Globus pallidus (tissue), 1 donor: Measurements from ENCODE around the gene NPLOC4.
A peak's percentile ranks its signal among the peaks of the same experiment; 100 is the strongest.

ENCODE experiments used
- DNase-seq: peaks from one replicate; pipeline ENCODE4 v3.0.0-alpha.2; 2015; ENCODE audit warnings: low spot score

NPLOC4 gene

DNA sequence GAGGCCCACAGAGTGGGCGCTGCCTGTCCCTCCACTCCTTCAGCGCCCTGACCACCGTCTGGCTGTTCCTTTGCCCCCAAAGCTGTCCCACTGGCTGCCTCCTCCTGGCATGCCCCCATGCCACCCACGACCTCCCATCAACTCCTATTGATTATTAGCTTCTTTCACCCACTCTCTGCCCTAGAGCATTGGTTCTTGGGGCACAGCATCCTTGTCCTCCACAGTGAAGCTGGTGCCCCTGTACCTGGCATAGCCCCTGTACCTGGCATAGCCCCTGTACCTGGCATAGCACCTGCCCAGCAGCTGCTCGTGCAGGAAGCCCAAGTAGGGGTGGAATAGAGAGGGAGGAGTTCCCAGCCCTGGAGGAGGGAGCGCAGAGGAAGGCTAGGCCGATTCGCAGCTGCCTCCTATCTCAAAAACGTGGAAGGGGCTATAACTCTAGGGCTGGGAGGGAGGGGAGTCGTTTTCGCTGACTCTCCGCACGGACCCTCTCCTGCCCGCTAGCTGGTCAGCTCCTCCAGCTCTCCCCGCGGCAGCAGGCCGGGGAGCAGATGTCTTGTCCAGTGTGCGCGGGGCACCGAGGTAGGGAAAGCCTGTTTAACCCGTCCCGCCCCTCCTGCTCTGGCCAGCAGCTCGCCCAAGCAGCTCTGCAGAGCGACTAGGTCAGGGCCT, 118.7 kb downstream of the NPLOC4 start:
- DNase-seq, result no peak

DNA sequence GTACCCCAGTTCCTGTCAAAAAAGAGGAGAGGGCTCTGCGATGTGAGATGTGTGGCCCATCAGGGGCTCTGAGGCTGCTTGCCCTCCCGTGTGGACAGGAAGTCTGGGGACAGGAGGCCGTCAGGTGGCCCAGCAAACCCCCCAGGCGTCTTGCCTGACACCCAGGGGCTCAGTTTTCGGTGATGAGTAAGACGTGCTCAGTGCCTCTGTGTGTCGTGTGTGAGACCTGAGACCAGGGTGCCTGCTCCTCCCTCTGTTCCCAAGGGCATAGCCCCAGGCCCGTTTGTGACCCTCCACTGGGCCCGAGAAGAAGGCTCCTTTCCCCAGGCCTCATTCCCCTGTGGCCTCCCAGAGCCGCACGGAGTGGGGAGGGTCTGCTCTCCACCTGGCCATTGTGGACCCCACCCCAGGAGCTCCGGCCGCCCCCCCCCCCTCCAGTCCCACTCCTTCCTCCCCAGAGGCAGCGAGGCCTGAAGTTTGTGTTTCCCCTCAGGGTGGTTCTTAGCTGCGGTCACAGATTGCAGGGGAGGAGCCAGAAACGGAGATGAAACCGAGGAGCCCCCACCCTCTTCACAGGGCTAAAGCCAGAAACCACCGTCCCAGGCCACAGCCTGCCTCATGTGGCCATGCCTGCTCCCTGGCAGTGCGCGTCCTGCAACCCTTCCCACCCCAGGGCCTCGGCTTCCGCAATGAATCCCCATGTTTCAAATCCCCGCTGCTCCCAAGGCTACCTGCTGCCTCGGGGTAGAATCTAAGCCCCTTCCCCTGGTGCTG, 119.4 kb downstream of the NPLOC4 start:
- DNase-seq, result no peak

DNA sequence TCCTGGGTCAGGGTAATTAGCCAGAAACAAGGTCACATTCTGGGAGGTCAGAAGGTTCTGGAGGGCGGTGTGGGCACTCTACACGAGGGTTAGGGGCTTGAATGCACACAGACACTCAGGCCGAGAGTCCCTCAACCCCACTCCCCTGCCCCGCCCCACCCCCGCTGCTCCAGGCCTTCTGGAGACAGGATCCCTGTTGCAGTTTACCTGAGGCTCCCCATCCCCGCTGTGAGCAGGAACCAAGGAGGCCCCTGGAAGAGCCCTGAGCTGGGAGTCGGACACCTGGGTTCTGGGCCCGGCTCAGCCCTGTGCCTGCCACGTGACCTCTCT, 119.9 kb downstream of the NPLOC4 start:
- DNase-seq, result no peak

DNA sequence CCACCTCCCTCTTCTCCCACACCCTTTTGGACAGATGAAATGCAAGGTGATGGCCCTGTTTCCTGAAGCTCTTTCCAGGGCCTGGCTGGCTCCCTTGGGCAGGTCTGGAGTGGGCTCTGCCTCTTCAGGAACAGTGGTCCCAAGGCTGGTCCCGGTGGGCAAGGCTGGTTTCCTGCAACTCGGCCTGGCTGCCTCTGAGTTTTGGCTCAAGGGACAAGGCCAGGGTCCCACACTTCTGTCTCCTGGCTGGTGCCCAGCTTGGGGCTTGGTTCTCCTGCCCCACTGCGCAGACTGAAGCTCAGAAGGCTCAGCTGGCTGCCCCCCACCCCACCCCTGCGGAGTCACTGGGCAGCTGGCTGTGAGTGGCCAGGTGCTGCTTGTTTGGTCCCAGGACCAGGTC, 120.5 kb downstream of the NPLOC4 start:
- no peak for DNase-seq

DNA sequence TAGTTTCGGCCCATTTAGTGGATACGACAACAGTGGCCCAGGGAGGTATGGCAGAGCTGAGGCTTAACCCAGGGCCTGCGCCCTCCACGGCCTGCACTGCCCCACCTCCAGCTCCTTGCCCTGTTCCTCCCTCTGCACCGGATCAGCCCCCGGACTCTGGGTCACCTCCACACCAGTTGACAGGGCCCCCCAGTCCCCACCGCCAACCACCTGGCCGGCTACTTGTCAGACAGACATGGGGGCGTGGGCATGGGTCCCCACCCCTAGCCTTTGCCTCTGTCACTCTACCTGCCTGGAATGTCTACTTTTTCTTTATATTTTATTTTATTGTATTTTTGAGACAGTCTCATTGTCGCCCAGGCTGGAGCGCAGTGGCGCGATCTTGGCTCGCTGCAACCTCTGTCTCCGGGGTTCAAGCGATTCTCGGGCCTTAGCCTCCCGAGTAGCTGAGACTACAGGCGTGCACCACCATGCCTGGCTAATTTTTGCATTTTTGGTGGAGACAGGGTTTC, 121.3 kb downstream of the NPLOC4 start:
- DNase-seq, result no peak

DNA sequence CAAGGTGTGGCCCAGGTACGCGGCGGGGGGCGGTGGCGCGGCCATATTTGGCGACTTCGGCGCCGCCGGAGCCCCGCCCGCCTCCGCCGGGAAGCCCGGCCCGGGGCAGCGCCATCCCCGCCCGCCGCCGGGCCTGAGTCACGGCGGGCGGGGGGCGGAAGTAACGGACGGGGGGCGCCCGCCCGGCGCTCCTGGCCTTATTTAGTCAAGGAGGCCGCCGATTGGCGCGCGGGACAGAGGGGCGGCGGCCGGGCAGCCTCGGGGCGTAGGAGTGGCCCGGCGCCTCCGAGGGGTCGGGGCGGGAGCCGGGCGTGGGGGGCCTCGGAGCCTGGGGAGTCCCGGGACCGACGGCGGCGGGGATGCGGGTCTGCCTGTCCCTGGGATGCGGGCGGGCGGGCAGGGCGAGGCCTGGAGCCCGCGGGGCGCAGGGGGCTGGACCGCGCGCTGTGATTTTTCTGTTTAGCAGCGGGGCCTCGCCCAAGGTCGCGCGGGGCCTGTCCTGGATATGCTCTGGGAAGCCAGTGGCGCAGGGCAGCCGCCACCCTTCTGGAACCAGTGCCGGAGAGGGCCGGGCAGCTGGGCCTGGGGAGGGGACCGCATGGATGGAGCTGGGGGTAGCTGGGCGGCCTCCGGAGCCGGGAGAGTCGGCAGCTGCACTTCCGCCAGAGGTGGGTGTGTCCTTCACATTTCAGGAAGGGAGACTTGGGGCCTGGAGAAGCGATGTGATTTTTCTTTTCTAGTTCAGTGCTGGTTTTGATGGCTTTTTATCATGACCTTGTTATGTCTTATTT, 122.0 kb downstream of the NPLOC4 start:
- DNase-seq, result peak; percentile 33

DNA sequence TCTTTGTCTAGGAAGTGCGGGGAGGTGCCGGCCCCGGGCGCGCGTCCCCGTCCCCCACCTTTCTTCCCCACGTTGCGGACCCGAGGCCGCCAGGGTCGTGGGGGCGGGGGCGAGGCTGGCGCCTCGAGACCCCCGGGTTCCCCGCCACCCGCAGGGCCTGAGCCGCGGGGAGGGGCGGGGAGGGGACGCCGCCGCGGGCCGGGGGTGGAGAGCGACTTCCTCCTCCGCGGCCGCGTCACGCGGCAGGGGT, 122.5 kb downstream of the NPLOC4 start:
- no peak for DNase-seq

DNA sequence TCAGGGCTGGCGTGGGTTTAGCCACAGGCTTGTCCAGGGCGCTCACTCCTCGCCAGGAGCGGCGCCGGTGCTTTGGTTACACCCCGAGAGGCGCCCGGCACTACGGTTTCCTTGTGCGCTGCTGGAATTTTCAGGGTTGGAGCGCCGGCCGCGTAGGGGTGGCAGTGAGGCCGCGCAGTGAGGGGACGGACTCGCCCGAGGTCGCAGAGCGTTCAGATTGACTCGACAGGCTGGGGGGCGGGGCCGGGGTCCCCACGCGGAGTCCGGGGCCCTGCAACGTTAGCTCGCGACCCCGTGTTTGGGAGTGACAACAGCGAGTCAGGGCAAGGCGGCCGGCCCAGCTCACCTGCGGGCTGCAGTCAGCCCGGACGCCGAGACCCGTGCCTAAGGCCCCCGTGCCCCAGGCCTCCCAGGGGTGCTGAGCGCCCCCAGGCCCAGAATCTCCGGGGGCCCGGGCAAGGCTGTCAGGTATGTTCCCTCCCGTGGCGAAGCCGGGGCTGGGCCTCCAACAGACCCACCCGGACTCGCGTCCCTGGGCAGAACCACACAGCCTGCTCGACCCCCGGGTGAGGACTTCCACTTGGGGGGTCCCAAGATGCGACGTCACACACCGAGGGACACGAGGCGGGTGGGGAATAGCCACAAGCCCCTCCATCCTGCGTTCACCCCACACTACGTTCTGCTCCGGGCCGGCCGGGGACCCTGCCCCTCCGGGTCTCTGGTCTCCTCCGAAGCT, 123.0 kb downstream of the NPLOC4 start:
- DNase-seq, result peak; percentile 21

DNA sequence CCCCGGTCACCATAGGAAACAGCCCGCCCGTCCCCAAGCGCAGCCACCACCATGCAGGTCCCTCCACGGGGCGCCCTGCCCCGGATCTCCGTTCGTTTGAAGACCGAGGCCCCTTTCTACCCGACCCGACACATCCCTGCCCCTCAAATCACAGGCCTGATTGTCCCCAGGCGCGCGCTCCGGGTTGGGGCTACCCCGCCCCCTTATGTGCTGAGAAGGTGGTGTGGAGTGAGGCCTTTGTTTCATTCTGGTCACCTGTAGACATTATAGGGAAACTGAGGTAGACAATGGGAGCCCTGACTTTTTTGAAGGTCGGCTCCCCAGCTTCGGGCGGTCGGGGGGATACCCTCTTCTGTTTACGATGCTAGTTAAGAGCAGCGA, 123.5 kb downstream of the NPLOC4 start:
- peak; percentile 72 for DNase-seq

DNA sequence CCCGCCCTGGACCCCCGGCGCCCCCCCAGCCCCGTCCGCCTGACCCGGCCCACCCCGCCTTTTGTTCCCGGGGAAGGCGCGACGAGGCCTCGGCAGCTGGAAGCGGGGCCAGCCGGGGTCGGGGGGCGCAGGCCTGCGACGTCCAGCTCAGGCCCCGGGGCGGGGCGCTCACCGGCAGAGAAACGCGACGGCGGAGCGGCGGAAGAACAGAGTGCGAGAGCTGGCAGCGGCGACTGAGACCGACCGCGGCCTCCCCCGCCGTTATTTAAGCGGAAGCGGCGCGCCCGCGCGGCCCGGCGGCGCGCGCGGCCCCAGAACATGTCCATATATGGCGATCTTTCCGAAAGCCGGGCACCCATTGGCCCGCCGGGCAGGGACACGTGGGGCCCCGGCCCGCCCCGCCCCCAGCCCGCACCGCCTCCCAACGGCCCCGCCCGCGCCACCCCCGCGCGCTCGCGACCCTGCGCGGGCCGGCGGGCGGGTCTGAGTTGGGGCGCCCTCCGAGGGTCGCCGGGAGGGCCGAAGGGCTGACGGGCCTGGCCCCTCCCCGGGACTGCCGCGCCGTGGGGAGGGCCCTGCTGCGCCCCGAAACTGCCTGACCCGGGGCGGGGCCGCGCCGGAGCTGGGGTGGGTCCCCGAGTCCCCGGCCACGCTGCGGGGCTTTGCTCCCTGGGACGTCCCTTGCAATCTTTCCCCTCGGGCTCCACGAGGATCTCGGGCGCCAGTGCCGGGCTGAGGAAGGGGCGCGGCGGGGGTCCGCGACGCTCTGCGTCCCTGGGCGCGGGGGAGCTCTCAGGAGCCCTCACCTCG, 124.1 kb downstream of the NPLOC4 start, which contains the start of gene ACTG1:
ACTG1 (minus strand) TSS at position 238 of the 810 bp plus-strand sequence. CDS start 445 bp downstream, outside the sequence.
- DNase-seq, result peak; percentile 91

DNA sequence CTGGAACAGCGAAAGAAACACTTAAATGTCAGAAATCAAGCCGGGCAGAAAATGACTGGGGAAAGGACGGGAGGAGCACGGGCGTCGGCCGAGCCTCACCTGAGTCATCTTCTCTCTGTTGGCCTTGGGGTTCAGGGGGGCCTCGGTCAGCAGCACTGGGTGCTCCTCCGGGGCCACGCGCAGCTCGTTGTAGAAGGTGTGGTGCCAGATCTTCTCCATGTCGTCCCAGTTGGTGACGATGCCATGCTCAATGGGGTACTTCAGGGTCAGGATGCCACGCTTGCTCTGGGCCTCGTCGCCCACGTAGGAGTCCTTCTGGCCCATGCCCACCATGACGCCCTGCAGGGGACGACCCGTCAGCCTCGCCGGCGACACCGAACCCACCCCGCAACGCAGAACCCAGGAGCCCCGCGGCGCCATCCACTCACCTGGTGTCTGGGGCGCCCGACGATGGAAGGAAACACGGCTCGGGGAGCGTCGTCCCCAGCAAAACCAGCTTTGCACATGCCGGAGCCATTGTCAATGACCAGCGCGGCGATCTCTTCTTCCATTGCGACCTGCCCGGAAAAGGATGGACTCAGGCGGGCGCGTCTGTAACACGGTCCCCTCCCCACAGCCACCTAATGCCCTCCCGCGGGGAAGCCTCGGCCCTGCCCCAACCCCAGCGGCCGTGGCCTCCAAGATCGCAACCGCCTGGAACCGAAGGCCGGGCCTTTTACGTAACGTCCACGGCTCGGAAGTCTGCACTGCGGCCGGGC, 124.9 kb downstream of the NPLOC4 start:
- DNase-seq, result no peak

DNA sequence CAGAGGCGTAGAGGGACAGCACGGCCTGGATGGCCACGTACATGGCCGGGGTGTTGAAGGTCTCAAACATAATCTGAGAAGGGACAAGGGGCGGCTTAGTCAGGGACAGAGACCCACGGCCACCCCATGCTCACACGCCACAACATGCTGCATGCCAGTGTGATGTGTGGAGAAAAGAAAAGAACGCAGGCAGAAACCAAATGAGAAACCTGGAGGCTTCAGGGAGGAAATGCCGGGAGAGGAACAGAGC, 125.4 kb downstream of the NPLOC4 start:
- no peak for DNase-seq

DNA sequence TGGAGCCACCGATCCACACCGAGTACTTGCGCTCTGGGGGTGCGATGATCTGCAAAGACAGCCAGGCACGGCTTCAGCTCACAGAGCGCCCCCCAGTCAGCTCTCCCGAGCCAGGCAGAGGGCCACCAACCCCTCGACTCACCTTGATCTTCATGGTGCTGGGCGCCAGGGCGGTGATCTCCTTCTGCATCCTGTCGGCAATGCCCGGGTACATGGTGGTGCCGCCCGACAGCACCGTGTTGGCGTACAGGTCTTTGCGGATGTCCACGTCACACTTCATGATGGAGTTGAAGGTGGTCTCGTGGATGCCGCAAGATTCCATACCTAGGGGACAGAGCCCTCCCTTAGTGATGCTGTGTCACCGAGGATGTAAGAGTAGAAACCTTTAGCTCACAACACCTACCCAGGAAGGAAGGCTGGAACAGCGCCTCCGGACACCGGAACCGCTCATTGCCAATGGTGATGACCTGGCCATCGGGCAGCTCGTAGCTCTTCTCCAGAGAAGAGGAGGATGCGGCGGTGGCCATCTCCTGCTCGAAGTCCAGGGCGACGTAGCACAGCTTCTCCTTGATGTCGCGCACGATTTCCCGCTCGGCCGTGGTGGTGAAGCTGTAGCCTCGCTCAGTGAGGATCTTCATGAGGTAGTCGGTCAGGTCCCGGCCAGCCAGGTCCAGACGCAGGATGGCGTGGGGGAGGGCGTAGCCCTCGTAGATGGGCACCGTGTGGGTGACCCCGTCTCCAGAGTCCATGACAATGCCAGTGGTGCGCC, 125.9 kb downstream of the NPLOC4 start:
- DNase-seq, result no peak

DNA sequence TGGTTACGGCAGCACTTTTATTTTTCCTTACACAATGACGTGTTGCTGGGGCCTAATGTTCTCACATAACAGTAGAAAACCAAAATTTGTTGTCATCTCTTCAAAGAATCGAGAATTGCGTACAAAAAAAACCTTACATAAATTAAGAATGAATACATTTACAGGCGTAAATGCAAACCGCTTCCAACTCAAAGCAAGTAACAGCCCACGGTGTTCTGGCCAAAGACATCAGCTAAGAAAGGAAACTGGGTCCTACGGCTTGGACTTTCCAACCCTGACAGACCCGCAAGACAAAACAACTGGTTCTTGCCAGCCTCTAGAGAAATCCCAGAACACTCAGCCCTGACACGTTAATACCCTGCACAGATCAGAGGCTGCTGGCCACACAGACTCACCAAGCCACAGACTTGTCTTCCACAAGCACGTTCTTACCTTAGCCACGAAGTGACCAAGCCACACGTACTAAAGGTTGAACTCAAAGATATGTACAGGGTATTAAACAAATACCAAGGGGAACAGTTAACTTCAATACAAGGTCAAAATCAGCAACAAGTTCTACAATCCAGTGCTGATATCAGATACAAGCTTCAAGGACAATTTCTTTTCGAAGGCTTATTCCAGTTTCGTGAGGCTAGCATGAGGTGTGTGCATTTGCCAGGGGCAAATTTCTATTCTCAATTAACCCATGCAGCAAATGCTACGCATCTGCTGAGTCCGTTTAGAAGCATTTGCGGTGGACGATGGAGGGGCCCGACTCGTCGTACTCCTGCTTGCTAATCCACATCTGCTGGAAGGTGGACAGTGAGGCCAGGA, 126.7 kb downstream of the NPLOC4 start:
- DNase-seq, result no peak

DNA sequence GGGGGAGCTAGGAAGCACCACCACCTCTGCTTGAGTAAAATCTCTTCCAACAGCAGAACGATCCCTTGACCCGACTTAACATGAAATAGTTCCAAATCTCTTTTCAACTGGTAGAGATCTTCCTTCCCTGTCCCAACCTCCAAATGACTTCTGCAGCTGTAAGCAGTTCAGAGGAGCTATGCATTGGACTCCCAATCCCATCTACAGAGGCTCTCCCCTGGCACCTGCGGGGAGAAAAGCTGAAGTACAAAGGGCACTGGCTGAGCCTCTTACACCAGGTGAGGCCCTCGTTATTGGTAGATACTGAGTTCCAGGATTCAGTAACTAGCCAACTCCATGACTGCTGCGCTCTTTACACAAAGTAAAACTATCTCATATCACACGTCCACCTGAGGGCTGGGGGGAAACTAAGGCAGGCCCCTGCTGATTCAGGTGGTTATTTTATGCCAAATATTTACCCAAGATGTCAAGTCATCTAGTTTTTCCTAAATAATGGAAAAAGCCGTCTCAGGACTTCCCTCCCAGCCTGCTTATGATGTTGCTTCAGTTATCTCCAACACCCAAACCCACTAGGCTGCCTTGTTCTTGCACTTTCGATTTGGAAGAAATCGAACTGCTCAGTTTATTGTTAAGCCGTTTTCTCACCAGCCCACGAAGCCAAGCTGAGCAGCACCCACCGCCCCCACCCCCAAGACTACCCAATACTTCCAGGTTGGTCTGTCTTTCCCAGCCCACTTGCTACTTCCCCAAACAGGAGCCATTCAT, 127.5 kb downstream of the NPLOC4 start:
- DNase-seq, result no peak

DNA sequence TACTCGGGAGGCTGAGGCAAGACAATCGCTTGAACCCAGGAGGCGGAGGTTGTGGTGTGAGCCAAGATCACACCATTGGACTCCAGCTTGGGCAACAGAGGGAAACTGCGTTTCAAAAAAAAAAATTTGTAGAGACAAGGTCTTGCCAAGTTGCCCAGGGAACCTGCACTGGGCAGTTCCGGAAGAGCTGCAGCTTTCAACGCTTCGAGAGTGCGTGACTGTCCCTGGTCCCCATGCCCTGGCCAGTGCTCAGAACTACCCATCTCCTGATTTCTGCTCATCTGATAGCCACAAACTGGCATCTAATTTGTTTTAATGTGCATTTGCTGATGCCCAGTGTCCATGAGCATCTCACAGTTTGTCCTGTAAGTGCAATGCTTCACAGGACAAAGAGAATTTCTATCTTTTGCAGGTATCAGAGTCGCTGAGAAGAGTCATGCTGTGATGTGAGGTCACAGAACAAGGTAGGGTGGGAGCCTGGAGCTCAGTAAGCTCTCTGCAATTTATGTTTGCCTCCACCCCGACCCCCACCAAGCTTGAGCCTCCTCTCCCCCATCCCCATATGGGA, 128.2 kb downstream of the NPLOC4 start:
- no peak for DNase-seq
